Right lung (tissue), 5 donors: ENCODE measurements around the gene STRN. TPM values are rescaled to one million over a fixed set of nuclear protein-coding genes. Genes with fewer than 3 reads are reported as not detected.
"Not testable (repeated sequence)": the region's sequence is repeated elsewhere in the genome, so short reads cannot be mapped to it uniquely, and the experiment has no call there.

Source experiments
- DNase-seq, 2 donors: peaks; one replicate each; pipeline ENCODE4 v3.0.0-alpha.2; 2013
- polyA plus RNA-seq, 5 donors: library from polyadenylated mRNA; unstranded; fragments of 120-200 nt; gene quantifications; one replicate each; pipeline versions ENCODE4 v1.2.1 to v1.2.3, GENCODE V29; 2013; ENCODE audit warnings: inconsistent platforms in 1 of 5, low replicate concordance in 1 of 5; ENCODE audit not compliant: insufficient read length in 5 of 5, insufficient read depth in 1 of 5

Gene STRN
- polyA plus RNA-seq, 5 donors, result 15.2 to 28.8 (median 24.4) TPM

DNA sequence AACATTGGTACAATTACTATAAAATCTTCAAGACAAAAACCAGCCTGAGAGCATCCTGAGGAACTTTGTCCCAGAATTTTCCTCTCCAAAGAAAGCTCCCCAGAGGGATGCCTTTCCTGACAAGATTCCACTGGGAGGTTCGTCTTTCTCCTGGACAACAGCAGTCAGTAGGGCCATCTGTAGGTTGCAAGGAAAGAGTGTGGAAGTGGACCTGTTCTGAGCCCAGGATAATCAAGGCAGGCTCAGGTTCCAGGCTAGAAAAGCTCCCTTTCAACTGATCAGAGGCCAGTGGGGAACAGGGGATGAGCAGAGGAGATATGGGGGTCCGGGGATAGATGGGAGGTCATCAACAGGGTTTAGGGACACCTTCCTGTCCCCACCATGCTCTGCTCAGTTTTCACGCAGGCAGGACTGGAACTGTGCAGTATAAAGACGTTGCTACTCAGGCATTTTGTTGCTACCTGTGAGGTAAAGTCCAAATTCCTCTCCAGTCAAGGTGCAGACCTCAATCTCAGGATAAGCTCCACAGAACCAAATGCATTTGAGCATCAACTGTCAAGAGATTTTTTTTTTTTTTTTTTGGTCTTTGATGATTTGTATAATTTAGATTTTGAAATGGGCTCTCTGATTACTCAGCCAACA is 126.2 kb downstream of the STRN start:
- no peak for DNase-seq

DNA sequence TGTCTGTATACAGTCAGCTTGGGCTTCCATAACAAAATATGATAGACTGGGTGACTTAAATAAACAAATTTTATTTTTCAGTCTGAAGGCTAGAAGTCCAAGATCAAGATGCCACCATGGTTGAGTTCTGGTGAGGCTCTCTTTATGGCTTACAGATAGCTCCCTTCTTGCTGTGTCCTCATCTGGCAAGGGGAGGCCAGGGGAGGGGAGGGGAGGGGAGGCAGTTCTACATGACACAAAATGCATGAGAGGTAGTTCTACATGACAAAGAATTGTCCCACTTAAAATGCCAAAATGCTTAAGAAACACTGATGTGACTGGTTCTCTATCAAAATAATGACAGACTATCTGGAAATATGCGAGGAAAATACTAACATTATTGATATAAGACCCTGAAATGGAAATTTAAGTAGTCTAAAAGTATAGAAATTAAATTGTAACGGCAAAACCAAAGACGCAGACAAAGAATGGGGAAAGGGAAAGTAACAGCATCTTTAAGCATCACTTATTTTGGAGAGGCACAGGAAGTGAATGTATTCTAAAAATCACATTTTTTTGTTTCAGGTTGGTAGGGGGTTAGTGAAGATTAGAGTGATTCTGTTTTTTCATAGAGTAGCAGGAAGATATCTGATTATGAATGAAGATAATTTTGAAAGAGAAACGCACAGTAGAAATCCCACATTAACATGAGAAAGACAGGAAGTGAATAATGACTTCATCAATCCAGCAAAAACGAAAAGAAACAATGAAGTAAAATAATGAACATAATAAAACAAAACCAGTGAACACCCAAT is 131.4 kb downstream of the STRN start:
- DNase-seq, result no peak

DNA sequence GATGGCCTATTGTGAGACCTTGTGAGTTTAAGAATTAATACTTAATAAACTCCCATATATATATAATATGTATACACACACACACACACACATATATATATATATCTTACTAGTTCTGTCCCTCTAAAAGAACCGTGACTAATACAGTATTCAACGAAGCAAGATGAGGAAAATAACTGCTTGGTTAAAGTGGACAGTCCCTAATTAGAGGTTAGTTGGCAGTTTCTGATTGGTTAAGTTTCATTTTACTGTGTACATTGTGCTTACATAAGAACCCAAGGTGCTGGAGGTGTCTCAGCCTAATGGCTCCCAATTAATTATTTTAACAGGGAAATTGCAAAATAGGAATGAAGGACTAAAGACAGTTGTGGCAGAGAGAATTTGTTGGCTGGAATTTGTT is 132.1 kb downstream of the STRN start:
- no peak for DNase-seq

DNA sequence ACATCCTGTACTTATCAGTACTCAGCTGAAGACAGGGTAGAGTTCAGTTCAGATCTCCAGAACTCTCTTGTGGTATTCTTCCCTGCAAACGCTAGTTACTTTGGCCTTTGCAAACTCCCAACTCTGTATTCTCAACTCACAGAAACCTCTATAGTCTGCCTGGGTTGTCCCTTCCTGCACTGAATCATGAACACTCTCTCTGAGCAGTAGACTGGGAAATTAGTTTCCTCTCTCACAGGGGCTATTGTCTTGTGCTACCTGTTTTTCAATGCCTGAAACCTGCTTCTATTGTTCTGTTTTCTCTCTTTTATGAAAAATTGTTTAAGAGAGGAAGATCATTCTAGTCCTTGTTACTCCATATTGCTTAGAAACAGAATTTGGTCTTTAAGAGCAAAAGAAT is 135.2 kb downstream of the STRN start:
- no peak for DNase-seq

DNA sequence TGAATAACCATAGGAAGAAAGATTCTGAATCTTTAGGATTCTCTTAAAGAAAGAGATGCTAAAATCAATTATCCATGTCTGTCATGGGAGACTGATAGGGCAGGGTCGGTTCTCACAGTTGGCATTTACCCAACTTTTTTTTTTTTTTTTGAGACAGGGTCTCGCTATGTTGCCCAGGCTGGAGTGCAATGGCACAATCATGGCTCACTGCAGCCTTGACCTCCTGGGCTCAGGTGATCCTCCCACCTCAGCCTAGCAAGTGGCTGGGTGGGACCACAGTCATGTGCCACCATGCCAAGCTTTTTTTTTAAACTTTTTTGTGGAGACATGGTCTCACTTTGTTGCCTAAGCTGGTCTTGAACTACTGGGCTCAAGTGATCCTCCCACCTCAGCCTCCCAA is 141.7 kb downstream of the STRN start:
- DNase-seq, result not testable (repeated sequence)

DNA sequence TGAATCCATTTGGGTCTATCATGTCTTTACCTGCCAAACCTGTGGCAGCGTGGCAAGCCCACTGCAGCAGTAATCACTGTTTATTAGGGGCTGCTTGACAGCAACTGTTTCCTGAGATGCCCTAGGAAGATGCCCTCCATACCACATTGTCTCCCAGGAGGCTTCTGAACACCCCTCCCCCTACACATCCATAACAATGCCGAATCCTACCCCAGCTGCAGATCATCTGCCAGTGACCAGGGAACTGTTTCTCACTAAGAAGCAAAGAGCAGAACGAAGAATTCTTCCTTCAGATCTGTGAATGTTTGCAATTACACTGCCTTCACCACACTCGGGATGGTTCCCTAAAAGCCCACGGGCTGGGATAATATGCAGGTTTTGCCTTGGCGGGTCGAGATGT is 142.1 kb downstream of the STRN start:
- no peak for DNase-seq

DNA sequence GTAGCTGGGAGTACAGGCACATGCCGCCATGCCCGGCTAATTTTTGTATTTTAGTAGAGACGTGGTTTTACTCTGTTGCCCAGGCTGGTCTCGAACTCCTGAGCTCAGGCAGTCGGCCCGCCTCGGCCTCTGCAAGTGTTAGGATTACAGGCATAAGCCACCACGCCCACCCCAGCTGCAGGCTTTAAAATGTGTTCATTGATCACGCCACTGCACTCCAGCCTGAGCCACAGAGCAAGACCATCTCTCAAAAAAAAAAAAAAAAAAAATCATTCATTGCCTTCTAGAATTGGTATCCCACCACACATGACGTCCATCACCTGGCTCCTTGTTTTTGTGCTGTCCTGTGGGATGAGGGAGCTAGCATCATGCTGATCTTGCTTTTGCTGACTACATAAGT is 142.5 kb downstream of the STRN start:
- no peak for DNase-seq

DNA sequence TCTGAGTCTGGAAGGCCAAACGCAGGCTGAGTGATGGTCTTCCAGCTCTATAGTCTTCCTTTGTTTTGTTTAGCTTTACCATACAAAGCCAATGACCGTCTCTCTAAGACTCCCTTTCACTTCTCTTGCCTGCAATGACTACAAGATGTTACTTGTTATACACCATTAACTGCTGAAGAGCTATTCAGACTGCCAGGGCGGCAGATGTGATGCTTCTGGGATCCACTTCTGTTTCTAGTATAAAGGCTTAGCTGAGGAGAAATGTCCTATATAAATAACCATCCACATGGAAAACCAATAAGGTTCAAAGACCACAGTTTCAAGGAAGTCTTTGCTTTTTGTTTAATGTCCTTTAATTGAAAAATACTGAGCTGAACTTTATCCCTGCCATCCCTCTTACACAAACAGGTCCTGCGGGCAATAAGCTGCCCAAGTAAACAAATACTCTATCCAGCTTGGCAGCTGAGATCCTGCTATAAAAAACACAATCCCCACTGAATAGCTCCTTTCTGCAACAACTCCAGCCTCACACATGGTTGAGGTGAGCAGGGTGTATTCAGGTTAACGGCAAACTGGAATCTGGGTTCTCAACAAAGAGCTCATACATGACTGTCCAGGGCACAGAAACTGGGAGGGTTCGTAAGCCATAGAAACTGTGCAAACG is 145.3 kb downstream of the STRN start:
- no peak for DNase-seq

DNA sequence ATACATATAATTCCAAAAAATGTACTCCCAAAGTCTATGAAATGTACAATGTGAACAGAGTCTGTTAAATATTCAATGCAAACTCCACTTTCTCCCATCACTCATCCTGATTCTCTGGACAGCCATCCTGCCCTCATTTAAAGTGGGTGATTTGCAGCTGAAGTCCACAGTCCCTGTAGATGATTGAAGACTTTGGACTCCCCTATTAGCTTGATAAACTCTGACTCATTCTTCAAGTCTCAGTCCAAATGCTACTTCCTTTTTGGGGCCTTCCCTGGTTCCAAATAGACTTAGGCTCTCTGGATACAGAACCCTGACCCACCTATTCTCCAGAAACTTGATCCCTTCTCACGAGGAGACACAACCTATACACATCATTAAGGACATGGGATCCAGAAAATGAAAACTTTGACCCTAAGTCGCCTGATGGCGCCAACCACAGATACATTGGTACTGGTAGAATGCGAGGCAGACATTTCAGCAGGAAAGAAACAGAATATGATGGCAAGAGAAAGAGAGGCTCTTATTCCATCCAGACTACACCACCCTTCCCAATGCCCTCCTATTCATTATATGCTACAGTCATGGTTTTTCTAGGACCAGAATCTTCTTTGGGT is 147.1 kb downstream of the STRN start:
- DNase-seq, result no peak

DNA sequence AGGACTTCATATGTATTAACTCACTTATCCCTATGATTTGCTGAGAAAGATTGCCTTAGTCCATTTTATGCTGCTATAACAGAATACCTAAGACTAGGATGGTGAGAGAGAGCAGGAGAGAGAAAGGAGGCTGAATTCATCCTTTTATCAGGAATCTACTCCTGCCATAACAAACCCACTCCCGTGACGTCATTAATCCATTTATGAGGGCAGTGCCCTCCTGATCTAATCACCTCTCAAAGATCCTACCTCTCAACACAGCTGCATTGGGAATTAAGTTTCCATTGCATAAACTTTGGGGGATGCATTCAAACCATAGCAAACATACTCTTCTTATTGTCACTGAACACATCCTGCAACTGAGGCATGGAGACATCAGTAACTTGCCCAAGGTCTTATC is 147.8 kb downstream of the STRN start:
- no peak for DNase-seq

DNA sequence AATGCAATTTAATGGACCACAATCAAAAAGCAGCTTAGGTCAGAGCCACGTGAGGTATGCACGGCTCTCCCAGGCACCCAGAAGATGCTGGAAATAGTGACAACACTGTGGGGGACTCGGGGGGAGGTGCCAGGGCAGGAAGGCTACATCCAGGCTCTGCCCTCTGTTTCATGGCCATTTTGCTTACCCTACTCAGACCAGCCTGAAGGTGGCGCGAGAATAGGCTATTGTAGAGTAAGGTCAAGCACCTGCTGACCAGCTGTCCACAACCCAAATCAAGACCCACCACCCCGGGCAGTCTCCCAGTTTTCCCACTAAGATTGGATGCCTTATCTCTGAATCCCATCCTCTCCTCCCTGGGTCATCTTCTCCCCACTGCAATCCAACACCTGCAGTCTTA is 154.1 kb downstream of the STRN start:
- DNase-seq, result no peak

DNA sequence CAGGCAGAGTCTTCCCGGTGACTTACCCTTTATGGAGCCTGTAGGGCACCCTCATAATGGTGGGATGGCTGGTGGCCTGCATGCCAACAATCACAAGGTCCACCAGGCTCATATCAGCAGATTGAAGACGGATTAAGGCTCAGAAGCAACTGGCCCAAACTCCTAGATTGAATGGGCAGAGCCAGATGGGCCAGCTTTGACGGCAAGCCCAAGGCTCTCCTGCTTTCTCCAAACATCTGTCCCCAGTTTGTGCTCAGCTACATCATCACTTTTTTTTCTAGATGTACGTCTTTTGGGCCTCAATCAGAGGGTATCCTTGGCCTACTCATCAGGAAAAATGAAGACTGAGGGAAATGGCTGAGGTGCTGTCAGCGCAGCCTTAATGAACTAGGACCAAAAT is 155.3 kb downstream of the STRN start:
- no peak for DNase-seq

DNA sequence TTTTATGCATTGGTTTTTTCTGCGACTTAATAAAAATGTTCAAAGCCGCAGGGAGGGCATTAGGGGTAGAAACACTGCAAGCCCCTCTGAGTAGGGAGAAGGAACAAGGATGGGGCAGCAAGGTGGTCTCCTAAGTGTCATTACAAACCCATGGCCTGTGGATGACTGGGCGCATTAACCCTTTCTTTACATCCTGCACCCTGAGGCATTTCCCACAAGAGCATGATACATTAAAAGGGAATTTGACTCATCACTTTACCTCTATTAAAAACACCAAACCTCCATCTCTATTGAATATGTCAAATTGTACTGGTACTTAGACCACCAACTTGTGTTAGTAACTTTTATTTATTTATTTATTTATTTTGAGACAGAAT is 157.3 kb downstream of the STRN start:
- DNase-seq, result no peak

DNA sequence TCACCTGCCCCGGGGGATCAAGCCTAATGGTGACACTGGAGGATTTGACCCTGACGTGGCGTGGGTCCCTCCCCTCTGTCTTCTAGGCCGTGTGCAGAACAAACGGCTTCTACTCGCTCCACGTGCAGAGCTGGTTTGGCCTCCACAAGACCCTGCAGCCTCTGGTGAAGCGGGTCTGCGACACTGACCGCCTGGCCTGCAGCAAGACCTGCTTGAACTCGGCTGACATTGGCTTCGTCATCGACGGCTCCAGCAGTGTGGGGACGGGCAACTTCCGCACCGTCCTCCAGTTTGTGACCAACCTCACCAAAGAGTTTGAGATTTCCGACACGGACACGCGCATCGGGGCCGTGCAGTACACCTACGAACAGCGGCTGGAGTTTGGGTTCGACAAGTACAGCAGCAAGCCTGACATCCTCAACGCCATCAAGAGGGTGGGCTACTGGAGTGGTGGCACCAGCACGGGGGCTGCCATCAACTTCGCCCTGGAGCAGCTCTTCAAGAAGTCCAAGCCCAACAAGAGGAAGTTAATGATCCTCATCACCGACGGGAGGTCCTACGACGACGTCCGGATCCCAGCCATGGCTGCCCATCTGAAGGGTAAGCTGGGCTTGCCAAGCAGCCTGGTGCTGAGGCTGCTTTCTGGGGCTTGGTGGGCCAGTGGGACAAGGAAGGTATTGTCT is 157.8 kb downstream of the STRN start:
- no peak for DNase-seq

DNA sequence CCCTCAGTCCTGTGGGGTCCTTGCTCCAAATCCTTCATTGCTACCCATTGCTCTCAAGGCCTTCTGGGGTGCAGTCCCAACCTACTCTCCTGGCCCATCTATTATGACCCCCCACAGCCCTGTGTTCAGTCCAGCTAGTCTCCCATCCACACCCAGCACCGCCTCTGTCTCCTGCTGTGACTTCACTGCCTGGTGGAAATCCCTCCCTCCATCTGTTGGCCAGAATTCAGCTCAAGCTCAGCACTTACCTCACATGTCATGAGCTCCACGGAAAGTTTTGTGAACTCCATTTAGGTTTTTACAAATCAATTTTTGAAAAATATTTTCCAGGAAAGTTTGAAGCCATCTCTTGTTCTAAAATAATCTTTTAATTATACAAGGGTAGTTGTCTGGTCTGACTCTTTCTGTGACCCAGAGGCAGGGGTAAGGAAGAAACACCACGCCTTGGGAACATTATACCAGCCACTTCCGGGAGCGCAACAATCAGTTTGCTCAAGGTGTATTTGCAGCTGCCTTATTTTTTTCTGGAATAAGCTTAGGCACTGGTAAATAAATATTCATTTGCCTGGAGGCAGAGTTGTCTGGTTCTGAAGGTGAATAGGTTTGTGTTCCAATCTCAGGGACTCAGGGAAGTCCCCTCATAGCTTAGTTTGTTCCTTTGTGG is 159.0 kb downstream of the STRN start:
- DNase-seq, result no peak

DNA sequence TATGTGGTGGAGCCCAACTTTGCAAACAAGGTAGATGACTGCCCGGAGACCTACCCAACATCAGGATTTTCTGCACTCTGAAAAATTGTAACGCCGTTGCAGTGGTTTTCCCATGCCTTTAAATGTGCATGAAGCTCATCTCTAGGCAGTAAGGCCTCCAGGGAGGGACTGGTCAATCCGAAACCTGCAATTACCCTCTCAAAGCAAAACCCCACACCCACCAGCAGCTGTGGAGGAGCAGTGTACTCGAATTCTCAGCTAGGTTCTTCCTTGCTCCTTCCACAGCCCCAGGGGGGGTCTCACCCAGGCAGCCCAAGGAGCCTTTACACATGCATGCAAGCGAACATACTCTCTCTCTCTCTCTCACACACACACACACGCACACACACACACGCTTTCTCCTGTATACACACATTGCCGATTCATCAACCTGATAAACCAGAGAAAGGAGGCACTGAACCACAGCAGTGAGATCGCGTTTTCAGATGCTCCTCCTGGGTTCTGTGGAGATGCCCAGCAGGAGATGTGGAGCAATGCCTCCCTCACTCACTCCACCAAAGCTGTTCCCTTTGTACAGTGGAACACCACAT is 160.6 kb downstream of the STRN start:
- no peak for DNase-seq

DNA sequence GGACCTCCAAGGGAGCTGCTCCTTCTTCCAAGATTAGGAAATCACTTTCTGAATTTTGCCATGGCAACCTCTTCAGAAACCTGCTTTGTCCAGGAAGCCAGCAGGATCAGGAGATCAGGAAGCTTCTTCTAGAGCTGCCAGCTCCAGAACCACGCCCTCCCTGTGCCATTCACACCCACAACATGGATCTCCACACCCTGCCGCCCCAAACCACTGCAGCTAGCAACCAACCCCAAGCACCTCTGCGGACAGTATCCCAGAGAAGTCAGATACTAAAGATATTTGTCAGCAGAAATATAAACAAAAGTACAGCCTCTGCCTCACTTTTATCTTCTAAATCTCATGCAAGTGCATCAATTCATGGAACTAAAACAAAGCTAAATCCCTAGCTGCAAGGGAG is 163.4 kb downstream of the STRN start:
- no peak for DNase-seq

DNA sequence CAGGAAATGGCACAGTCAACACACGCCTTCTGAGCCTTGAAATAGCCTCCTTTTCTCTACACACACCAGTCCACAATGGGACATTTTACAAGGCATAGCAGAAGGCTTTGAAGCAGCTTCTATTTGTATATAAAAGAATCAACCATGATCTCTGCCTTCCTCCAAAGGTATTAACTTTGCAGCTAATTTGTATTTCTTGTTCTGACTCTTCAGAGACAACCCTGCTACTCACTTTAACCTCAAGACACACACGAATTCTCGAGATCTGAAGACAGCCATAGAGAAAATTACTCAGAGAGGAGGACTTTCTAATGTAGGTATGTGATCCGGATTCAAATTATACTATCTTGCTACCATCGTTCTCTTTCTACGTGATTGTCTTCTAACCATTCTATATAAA is 165.2 kb downstream of the STRN start:
- DNase-seq, result no peak

DNA sequence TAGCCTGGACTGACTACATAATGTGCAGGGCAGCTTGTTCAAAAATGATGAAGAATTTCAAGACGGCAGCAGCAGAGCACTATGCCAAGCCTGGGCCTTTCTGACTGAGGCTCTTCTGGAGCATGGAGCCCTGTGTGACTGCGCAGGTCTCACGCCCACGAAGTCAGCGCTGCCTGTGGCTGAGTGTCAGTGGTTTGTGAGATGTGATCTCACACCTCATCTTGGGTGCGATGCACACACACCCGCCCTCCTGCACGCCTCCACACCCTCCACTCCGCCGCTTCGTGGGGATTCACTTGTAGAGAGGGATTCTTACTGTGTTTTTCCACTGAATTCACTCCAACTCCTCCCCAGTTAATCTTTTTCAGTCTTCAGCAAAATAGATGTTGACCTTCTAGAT is 166.0 kb downstream of the STRN start:
- DNase-seq, result no peak

DNA sequence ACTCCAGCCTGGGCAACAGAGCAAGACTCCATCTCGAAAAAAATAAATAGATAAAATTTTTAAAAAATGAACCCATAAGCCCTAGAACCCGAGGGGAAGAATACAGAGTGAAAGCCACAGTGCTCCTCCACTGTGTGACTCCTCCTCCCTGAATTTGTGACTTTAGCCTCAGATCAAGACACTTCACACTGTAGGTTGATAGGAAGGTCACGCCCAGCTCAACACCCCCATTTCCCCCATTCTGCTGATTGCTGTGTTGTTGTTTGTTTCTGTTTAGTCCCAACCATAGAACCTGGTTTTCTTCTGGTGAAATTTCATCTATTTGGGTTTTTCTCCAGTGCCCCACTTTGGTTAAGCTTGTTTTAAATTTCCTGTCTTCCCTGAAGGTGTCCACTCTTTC is 167.6 kb downstream of the STRN start:
- DNase-seq, result no peak
